Psoas muscle (tissue), 8 donors: ENCODE data around the gene NUP153. TPM values are rescaled to one million over a fixed set of nuclear protein-coding genes. Genes with fewer than 3 reads are reported as not detected.

Source experiments
- ATAC-seq, 4 donors: fragments of 200-7000 bp; cut with Tn5 transposase; one replicate each; pipeline ENCODE4 v1.9.1; 2020; ENCODE audit warnings: moderate library complexity in 3 of 4, mild to moderate bottlenecking in 2 of 4
- DNase-seq, 2 donors: peaks; one replicate each; pipeline ENCODE4 v3.0.0-alpha.2; 2020
- H3K27ac ChIP-seq: fragments of 200-600 bp; one replicate; pipeline ENCODE4 v1.8.0; 2022
- H3K27me3 ChIP-seq, 3 donors: fragments of 200-600 bp in 1 of 3; one replicate each; pipeline versions ENCODE4 v1.6.1 to v1.8.0; 2013 to 2022; ENCODE audit warnings: low read length in 2 of 3, mild to moderate bottlenecking in 2 of 3, moderate library complexity in 1 of 3; ENCODE audit not compliant: insufficient read depth in 3 of 3
- H3K36me3 ChIP-seq, 2 donors: fragments of 200-600 bp in 1 of 2; one replicate each; pipeline versions ENCODE4 v1.6.1 to v1.8.0; 2013 to 2022; ENCODE audit warnings: low read depth in 1 of 2, mild to moderate bottlenecking in 1 of 2, moderate library complexity in 1 of 2; ENCODE audit not compliant: insufficient read depth in 1 of 2
- H3K4me1 ChIP-seq: fragments of 200-600 bp; one replicate; pipeline ENCODE4 v1.8.0; 2022
- H3K4me3 ChIP-seq: fragments of 200-600 bp; one replicate; pipeline ENCODE4 v1.8.0; 2022; ENCODE audit warnings: mild to moderate bottlenecking
- H3K9me3 ChIP-seq: fragments of 200-600 bp; one replicate; pipeline ENCODE4 v1.8.0; 2022
- CTCF ChIP-seq: fragments of 200-600 bp; IDR thresholded peaks from one replicate; pipeline ENCODE4 v1.8.0; 2022; ENCODE audit warnings: antibody characterized with exemption
- WGBS, 3 donors: extraction: QIAGEN DNeasy Blood & Tissue Kit; methylation state at CpG; one replicate each; pipeline versions ENCODE4 v1.1.6 to v1.1.7; 2013; 5-methylcytosine and 5-hydroxymethylcytosine counted together
- intact Hi-C, 2 donors: fragments of 100-400 bp; cut with DNase I; formaldehyde crosslinking; loops; one replicate each; pipeline versions ENCODE4 v1.11.0 to v1.14.2; 2022
- polyA plus RNA-seq, 3 donors: library from polyadenylated mRNA; stranded (reverse); fragments of 200-250 nt; gene quantifications; one replicate each; pipeline ENCODE4 v1.2.3, GENCODE V29; 2013
- total RNA-seq, 4 donors: library from RNA; stranded (reverse); fragmentation: NEBNext Ultra II Directional in 2 of 4; extraction: Animal tissue kit (Norgen Biotek cat#: 25700) in 2 of 4; gene quantifications; one replicate each; pipeline versions ENCODE4 v1.2.1 to v1.2.4, GENCODE V29; 2021 to 2023
- donor health status: healthy with polysubstance abuse.
- donor health status: DM: no; HTN: no; CAD: no; lungs with moderate emphysema.
- donor health status: Bipolar disorder and iron deficiency.
- donor health status: healthy.
- donor health status: DM: yes; HTN: yes; CAD: no.
- donor health status: DM: no; HTN: no; CAD: no.
- donor health status: DM: no; HTN: no; CAD: no.
- donor health status: DM: yes; HTN: yes; CAD: no.

NUP153 gene
- total and polyA plus RNA-seq, 7 donors, result 12.4 to 62.1 (median 32.7) TPM

GRCh38 chr6:17729223-17730077 lies 22.7 kb upstream of the NUP153 start:
- WGBS, 3 donors, result 84 to 91% (median 89%) methylated on average over 12 of the region's 12 CpGs

GRCh38 chr6:17728551-17729222 lies 22.0 kb upstream of the NUP153 start:
- Histone ChIP-seq H3K27ac (no peak overlapping the region), H3K9me3 (no peaks in the 10 kb centered on the region), H3K4me3 (no peak overlapping the region), H3K27me3 (no peaks in the 10 kb centered on the region), H3K36me3 (no peaks in the 10 kb centered on the region), H3K4me1 (no peaks in the 10 kb centered on the region)
- ATAC-seq (no peak), DNase-seq (no peak)
- intact Hi-C loops, result no loop called here
- TF ChIP-seq CTCF, result no peak
- WGBS, 3 donors, result 96 to 97% (median 96%) methylated on average over 48 to 49 of the region's 49 CpGs

More at GRCh38 chr6:17729223-17730077, 22.7 kb upstream of the NUP153 start:
- Histone ChIP-seq H3K27ac (no peak overlapping the region), H3K4me1 (no peaks in the 10 kb centered on the region), H3K9me3 (no peaks in the 10 kb centered on the region), H3K4me3 (no peak overlapping the region), H3K36me3 (no peaks in the 10 kb centered on the region), H3K27me3 (no peaks in the 10 kb centered on the region)
- no peak for TF ChIP-seq CTCF
- intact Hi-C loops, result no loop called here
- DNase-seq (no peak), ATAC-seq (no peak)

DNA sequence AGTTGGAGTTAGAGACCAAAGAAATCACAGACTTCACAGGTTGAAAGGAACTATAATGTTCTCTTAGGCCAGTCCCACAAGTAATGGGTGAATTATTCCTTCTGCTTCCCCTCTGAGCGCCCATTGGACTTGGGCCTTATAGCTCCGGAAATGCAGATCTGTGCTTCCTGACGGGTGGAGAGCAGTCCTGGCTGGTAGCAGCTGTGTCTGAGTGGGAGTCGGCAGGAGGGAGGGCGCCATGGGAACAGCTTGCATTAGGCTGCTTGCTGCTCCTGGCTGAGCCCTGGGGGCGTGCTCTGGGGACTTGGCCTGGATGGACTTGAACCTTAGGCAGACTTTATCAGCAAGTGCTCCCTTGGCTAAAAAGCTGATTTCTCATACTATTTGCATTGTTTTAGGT lies 18.4 kb upstream of the NUP153 start:
- WGBS, 3 donors, result 18 to 26% (median 24%) methylated on average over 6 of the region's 6 CpGs
- H3K9me3 ChIP-seq, result no peaks in the 10 kb centered on the region
- intact Hi-C loops, result no loop called here

DNA sequence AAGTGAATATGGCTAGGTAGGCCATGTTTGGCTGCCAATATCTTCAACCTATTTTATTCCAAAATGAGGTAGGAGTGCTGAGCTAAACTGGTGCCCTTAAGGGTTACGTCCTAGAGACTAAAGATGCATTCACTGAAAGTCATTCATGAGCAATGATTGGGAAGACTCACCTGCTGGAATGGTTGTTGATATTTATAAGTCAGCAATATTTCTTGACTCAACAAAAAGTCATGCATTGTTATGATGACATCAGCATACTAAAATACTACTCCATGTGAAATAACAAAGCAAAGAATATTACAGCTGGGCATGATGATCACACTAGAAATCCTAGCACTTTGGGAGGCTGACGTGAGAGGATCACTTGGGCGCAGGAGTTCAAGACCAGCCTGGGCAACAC lies 17.6 kb upstream of the NUP153 start:
- Histone ChIP-seq H3K27ac (no peak overlapping the region), H3K4me1 (no peaks in the 10 kb centered on the region), H3K36me3 (no peaks in the 10 kb centered on the region), H3K4me3 (no peak overlapping the region), H3K27me3 (no peaks in the 10 kb centered on the region), H3K9me3 (no peaks in the 10 kb centered on the region)
- DNase-seq (no peak), ATAC-seq (no peak)
- intact Hi-C loops, result no loop called here
- no peak for TF ChIP-seq CTCF
- WGBS, 3 donors, result 81 to 93% (median 90%) methylated on average over 3 of the region's 3 CpGs

More for the DNA sequence above, 18.4 kb upstream of the NUP153 start:
- Histone ChIP-seq H3K4me1 (no peaks in the 10 kb centered on the region), H3K4me3 (no peak overlapping the region), H3K27me3 (no peaks in the 10 kb centered on the region), H3K27ac (no peak overlapping the region), H3K36me3 (no peaks in the 10 kb centered on the region)
- no peak for ATAC-seq
- DNase-seq, result no peak
- no peak for TF ChIP-seq CTCF
